NCI-H1694 treated with DMSO at 0.1 percent for 48 hours (cell line): Measurements from ENCODE around the gene KRT2.

Experiments
- DNase-seq: peaks from one replicate; lab custom pipeline; 2025; lab: John Stamatoyannopoulos, UW

KRT2 gene

DNA sequence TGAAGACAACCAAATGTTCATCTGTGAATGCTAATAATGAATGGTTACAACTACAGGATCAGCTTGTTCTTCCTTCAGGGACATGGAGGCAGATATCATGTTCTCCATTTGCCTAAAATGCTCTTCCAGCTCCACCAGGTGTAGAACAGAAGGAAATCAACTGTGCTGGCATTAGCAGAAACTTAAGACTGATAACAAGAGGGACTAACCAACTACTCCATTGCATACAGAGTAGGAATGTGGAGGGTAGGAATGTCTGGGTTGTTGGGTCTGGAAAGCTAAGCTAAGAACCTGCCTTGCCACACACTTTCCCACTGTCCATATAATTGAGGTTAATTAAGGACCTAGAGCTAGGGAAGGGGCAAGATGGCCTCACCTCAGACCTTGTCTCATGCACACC is 11.4 kb upstream of the KRT2 start:
- no peak for DNase-seq

DNA sequence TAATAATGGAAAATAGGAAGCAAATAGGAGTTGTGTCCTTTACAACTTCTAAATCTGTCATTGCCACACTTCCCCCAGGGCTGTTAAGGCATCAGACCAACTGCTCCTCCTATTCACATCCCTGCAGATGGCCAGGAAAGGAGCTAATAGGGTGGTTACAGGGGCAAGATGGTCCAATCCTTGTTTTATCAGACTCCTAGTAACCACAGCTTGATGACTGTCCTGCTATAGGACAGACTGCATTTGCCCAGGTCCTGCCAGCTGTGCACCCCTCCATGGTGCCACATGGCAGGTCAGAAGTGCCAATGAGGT is 10.9 kb upstream of the KRT2 start:
- no peak for DNase-seq

DNA sequence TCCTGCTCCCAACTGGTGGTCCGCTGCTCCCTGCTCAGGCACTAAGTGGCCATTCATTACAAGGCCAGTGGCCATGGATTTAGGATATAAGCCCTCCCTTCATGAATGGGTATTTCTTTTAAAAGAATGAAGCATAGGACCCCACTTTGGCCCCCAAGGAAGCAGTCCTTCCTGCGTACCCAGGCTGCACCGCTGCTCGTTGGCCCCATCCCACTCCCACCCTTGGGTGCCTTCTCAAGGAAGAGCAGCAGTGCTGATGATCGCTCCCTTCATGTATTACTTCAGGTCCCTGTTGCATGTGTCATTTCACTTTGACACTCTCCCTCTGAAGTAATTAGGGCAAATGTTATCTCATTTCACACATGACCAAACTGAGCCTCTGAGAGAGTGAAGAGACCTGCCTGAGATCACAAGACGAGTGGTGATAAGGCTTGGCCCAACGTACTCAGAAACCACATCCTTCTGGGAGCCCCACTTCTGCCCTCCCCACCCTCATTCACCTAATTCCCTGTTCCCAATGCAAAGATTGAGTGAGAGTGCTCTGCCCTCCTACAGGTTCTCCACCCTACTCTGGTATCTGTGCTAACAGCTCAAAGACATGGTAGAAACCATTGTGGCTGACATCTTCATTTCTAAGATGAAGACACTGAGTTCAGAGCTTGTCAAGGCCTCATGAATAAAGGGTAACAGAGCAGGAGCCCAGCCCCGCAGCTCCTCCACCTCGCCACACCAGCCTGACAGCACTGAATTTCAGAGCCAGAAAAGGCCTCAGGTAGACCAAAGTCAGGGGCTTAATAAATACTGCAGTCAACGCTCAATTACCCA is 10.3 kb upstream of the KRT2 start:
- DNase-seq, result no peak

DNA sequence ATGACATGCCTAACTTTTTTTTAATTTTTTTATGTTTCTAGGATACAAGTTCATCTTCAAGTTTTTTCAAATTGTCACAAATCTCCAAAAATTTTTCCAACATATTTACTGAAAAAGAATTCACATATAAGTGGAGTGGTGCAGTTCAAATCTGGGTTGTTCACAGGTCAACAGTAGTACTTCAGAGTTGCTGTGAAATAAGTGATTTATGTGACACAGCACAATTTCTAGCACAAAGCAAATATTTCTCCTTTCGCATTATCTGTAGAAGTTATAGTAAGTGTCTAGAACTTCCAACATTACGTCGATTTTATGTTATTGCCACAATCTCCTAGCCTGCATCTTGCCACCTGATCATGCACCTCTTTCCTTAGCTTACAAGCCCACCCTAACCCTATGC is 9.7 kb upstream of the KRT2 start:
- no peak for DNase-seq

DNA sequence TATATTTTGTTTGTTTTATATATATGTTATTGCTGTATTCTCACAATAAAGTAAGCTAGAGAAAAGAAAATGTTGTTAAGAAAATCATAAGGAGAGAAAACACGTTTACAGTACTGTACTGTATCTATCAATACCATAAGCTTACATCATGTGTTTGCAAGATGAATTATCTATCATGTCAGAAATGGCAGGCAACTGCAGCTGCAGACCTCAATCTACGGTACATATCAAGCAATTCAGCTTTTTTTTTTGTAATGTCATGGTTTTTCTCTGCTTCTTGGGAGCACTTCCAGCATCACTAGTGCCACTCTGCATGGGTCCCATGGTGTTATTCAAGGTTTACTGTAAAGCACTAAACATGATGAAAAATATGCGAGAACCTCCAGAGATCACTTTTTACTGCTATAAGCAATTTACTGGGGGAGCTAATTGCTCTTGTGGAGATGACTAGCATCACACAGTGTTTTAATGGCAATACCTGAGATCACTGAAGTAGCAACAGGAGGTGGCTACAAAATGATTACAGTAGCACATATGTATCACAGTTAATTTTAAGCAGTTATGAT is 9.0 kb upstream of the KRT2 start:
- no peak for DNase-seq

DNA sequence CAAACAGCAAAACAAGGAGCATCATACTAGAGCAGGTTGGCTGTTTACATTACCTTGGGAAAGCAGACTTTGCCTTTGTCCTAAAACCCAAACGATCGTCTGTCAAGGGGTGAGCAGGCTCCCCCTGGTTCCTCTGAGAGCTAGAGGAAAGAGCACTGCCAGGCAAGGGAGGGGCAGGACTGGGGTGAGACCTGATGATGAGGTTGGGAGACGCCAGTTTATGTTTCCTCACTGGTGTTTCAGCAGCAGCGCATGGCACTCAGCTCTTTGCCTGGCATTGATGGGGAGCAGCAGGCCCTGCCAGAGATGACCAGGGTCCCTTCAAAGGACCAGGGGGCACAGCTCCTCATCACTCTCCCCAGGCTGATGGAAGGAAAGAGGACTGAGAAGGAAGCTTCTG is 7.9 kb upstream of the KRT2 start:
- no peak for DNase-seq

DNA sequence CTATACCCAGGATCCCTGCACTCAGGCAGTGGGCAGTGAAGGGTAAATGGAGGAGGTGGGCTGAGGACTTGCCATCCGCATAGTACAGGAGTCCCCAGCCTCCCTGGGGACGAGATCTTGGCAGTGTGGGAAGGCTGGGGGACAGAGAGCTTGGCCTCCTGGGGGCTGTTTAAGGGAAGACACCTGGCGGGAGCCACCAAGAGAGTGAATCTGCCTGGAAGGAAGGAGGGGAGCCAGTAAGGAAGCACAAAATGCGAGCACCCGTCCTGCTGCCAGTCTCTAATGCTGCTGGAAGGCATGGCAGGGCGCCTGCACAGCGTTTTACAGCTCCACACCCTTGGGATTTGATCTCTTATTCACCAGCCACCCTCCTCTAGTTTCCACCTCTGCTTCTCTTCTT is 7.4 kb upstream of the KRT2 start:
- no peak for DNase-seq

DNA sequence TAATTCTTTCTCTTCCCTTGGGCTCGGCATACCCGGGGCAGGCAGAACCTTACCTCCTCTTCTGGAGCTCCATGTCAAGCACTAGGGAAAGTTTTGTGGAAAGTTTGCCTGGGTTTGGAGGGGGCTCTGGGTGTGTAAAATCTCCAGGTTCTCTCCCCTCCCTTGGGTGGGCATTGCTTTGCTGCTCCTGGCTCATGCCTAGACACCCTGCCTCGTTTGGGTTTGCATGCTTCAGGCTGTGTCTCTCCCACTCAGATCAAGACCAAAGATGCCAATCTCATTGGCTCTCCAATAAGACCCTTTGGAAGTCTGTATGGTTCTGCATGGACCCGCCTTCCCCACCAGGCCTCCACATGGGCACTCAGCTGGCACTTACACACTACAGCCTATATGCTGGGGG is 6.2 kb upstream of the KRT2 start:
- no peak for DNase-seq

DNA sequence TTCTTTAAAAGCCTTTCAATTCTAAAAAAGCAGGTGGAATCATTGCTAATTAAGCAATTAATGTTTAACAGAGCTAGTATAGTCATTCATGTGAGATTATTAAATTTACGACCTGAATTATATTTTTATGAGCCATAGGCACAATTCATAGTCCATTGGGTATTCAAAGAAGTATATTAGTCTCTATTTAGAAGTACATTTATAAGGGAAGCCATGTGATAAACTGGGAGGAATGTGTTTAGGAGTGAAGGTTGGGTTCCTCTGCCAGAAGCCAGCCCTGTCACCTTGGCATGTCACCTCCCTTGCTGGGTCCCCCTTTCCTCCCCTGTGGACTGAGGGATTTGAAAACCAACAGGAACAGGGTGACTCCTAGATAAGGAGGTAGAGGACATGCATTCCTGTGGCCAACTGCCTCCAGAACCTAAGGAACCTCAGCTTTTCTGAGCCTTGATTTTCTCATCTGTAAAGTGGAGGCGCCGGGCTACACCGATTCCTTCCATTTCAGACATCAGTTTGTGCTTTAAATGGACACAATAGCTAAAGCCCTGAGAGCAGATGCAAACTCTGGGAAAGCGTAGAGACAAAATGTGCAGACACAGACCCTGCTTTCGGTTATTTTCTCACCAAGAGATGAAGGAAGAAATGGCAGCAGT is 5.4 kb upstream of the KRT2 start:
- peak; percentile 22 for DNase-seq

DNA sequence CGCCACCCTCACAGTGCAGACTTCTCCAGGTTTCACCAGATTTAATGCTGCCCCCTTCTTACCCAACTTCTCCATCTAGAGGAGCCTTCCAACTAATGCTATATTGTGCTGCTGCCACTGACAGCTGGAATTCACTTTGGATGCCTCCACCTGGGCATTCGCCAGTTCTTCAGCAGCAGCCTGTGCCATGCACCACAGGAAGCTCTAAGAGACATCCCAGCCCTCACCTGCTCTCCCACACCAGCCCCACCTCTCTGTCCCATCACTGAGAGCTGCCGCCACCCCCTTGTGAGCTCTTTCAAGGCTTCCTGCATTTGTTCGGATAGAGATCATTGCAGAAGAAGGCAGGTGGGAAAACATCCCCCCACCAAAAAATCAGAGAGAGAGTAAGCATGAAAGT is 4.6 kb upstream of the KRT2 start:
- DNase-seq, result no peak

DNA sequence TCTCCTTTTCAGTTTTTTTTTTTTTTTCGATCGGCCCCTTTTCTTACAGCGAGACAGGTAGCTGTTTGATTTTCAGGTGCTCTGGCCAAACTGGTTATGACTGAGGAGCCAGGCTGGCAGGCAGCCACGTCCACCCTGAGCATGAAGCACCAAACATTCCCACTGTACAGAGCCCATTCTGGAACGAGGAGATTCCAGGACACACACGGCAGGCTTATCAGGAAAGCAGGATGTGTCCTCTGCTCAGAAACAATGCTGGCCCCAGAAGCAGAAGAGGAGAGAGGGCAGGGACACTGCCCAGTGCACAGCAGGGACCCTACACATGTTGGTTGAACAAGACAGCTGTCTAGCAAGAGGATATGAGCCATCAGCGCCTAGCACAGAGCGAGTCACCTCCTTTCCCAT is 3.7 kb upstream of the KRT2 start:
- DNase-seq, result no peak

DNA sequence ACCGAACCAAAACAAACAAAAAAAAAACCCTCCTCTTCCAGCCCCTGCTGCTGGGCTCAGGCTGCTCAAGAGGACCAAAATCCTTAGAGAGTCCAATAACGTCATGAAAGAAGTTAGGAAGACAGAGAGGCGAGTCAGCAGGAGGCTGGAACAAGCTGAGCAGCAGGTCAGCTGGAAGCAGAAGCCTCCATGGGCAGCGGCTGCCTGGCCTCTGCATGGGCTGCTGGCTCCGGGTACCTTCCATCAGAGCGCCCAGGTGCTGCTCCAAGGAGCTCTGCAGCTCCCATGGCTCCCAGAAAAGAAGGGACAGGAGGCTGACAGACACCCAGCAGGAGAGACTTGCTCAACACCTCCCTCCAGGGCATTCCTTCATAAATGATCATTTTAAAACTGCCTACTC is 3.2 kb upstream of the KRT2 start:
- no peak for DNase-seq

DNA sequence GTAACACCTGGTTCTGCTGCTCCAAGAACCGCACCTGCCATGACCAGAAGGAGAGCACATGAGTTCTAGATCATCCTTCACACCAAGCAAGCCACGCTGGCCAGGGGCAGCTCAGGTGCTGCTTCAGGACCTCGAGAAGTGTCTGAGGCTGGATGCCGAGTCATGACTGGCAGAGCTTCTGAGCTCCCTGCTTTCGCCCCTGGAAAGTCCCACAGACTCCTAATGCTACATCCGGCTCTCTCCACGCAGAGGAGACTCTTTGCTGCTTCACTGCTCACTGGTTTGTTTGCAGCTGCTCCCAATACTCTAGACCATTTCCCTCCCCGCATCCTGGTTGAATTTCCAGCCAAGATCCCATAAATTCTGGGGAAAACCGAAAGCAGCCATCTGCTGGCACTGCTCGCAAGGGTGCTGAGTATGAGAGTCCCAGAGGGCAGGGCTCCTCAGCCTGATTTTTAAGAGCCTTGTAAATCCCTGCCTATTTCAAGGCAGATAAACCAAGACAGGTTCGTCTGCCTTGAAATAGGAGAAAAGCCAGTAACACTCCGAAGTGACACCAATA is 1.4 kb downstream of the KRT2 start:
- peak; percentile 46 for DNase-seq

DNA sequence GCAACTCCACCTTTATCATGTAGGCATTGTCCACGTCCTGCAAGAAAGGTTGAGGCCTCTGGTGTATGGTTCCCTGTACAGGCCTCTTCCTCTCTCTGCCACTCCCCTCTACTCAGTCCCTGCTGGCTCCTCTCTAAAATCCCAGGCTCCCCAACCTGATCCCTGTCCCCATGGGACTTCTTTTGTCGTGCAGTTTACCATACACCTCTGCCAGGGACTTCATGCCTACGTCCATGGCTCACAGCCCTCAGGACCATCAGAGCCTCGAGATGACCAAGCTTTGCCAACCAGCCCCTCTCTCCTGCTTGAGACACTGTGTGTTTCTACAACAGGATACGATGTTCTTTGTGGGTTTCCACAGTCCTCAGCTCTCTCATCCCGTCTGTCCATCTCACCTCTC is 2.9 kb downstream of the KRT2 start:
- no peak for DNase-seq

DNA sequence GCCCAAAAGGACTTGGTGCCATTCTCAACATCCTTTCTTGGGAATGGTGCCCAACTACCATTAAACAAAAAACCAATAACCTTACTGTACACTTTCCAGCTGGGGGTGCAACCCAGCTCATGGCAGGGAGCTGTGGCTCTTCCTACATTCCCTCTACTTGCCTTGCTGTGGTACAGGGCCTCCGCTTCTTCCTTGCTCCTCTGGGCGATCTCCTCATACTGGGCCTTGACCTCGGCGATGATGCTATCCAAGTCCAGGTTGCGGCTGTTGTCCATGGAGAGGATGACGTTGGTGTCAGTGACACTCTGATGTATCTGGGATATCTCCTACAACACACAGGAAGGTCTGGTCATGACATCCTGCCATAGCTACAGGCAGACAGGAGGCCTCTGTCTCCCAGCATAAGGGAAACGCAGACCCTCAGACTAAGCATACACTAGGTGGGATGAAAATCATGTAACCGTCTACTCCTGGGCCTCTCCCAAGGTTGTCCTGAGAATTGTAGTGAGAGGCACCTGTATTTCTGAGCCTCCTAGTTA is 3.9 kb downstream of the KRT2 start:
- DNase-seq, result no peak

DNA sequence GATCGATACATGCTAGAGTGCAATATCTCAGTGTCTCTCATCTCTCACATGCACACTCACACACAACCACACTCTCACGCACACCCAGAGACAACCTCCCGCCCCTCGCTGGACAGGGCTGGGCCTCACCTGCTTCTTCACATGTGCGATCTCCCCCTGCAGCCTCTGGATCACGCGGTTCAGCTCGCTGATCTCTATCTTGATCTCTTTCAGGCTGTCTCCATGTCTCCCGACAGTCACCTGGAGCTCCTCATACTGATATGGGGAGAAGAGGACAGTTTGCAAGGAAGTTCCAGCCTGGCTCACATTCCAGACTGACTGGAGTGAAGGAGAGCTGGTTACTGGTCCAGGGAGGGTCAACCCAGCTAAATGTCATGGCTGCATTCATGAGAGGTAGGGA is 4.4 kb downstream of the KRT2 start:
- DNase-seq, result no peak

DNA sequence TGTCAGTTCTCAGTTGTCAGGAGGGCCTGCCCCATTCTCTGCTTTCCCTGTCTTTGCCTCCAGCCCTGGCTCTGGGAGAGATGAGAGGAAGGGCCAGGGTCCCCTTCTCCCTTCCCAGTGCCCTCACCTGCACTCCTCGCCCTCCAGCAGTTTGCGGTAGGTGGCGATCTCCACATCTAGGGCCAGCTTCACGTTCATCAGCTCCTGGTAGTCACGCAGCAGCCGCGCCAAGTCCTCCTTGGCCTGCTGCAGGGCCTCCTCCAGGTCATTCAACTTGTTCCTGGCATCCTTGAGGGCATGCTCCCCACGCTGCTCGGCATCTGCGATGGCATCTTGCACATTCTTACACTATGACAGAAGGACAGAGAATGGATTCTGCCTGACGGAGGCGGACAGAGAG is 5.4 kb downstream of the KRT2 start:
- DNase-seq, result no peak

DNA sequence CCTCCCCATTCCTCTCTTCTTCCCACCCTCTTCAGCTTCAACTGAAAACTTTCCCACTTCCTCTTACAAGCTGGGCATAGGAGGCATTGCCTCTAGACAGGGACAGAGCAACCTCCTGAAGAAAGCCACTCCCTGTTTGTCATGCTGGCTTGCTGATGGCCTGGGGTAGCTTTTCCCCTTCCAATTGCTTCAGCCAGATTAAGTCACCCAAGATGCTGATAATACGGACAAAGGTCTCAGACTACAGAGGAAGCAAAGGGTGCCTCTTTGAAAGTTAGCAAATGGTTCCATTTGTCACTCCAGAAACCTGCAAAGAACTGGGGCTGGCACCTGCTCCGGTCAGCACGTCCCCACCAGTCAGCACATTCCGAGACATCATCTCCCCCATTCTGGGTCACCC is 6.0 kb downstream of the KRT2 start:
- no peak for DNase-seq

DNA sequence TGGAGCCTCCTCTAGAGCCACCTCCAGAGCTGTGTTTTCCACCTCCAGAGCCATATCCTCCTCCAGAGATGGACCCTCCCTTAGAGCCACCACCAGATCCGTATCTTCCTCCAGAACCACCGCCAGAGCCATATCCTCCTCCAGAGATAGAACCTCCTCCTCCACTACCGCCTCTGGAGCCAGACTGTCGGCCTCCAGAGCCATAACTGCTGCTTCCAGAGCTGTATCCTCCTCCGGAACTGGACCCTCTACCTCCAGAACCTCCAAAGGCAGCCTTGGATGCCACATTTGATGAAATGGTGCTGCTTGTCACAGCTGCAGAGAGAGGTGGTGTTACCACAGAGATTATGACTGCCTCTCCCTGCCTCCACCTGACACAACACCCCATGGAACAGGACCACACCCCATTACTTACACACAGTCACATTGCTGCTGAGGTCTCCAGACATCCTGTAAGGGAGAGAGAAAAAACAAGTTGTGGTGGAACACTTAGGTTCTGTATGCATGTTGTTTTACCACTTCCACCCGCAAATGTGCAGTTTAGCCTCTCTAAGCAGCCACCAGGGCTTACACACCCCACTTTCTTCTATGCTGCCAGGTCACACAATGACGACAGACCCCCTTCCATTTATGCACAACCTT is 6.8 kb downstream of the KRT2 start:
- no peak for DNase-seq

DNA sequence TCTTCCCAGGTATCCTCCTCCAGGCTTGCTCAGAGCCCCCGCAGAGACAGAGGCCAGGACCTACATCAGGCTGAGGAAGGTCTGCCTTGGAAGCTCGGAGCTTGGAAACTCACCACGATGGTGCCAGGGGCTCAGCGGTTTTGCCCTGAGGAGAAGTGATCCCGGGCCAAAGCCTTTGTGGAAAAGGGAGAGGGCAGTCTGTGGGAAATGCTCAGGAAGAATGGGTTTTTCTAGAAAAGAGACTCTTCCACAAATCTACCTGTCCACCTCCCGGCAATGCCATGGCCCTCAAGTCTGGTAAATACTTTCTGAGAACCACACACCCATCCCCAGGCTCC is 8.0 kb downstream of the KRT2 start:
- DNase-seq, result no peak

DNA sequence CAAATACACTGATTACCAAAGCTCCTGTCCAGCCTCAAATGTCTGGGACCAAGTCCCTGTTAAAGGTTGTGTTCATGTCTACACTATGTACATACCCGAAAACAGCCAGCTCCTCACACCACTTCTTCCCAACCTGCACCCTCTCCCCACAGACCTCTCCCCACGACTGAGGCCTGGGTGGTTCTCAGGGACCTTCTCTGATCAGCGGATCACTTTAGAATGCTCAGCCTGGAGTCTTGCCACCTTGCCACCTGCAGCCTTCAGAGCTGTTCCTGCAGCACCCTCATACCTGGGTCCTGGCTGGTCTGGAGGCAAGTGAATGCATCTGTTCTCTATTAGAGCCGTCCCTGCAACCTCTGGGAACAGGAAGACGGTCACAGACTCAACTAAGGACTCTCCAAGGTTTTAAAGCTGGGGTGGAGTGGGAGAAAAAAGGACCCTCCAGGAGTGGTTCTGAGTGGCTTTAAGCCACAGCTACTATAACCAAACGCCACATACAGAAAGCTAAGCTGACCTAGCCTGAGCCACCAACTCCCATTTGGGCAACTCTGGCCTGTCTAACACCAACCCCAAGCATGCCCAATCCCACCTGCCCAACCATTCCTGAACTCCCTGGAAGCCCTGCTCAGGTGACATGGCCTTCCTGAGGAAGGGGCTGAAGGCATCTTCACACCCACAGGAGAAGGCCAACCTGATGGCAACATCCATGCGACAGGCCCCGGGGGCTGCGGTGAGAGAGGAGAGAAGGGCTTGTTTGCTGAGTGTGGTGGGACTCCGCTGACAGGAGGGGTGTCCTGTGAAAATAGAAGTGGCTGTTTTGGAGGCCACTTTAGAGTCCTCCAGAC is 8.6 kb downstream of the KRT2 start:
- no peak for DNase-seq

DNA sequence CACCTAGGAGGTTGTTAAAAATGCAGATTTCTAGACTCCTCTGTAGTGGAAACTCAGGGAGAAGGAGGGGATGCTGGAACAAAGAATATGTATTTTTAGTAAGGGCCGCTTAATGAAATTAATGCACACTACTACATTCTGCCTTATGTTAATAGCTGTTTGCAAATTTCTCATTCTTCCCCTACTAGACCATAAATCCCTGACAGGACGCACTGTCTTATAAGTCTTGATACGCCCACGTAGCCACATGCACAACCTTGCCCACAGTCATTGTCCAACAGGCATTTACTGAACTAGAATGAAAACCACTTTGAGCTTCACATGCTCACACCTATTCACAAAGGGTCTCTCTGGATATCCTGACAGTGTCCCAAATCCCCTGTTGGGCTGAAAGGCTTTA is 10.5 kb downstream of the KRT2 start:
- DNase-seq, result no peak
